Measurements from ENCODE around the gene C12orf42.
"Not testable (repeated sequence)": the region's sequence is repeated elsewhere in the genome, so short reads cannot be mapped to it uniquely, and the experiment has no call there.

Gene C12orf42

DNA sequence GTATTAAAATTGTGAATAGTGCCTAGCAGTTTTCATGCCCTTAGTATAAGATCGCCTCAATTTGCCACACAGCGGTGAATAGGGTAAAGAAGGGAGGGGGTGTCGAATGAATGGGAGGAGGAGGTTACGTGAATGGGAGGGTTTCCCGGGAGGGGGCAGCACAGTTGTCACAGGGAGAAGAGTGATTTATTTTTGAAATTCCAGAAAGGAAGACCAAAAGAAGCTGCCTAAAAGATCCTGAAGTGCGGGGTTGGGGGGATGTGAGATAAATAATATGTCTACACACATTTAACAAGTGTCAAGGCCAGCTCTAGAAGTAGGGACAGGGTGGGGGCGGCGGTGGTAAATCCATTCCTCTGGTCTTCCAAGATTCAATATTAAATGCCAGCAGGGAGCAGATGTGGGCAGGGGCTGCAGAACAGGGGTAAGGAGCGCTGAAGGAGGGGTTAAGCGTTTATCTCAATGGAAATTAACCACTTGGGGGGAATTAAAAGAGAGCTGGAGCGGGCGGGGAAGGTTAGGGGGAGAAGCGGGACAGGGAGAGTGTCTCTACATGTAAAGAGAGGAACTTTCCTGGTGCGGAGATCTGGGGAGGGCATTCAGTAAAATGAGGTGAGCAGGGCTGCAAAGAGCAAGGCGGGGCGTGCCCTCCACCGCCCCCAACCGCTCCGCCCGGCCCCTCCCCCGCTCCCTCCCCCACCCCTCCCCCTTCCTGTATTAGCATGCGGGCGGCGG, 867 bp downstream of the C12orf42 start:
- no peak for DNase-seq

DNA sequence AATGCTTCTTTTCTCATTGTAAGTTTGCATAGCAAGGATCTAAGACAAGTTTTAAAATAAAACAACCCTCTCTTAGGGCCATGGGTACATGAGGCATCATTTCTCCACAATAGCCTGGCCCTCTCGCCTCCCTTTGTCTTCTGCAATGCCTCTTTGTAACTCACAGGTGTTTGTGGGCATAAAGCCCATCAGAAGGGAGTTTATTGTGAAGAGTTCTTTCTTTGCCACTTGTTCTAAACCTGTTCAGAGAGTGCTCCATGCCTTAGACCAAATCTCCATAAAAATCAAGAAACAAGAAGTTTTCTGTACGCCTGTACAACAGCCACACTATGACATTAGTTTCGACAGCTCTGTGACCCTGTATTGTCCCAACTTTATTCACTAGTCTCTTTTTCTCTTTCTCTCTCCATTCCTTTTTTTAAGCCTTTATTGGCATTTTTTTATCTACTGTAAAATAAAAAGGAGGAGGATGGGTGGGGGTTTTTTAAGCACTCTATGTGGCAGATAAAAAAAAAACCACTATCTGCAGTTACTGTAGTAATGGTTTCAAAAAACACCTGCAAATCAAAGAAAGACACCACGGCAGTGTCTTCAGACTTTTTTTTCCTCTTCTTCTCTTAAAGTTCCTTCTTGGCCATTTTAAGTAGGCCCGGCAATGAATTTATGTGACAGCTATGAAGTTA, 1.6 kb downstream of the C12orf42 start:
- DNase-seq = no peak

GRCh38 chr12:103493199-103493598, 2.6 kb downstream of the C12orf42 start:
- no peak for DNase-seq

GRCh38 chr12:103482365-103482764, 13.4 kb downstream of the C12orf42 start:
- peak in 1 of 2 donors; percentile 9 for DNase-seq

DNA sequence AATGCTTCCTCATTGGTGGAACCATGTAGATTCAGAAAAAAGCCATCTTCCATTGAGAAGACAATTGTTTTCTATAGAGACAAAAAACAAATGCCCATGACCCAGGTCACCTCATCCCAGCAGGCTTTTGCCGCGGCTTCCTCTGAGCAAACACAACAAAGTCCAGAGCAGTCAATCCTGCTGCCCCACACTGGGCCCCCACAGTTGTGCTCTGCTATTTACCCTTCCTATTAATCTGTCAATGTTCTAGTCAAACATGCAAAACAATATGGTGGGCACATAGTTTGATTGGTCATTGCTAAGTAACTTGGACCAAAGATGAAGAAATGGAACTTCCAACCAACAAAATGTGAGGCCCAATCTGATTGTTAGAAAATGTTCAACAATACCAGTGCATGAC, 20.7 kb downstream of the C12orf42 start:
- DNase-seq = no peak

- DNase-seq = no peak
Observed at GRCh38 chr12:103470664-103471063, 25.1 kb downstream of the C12orf42 start.

DNA sequence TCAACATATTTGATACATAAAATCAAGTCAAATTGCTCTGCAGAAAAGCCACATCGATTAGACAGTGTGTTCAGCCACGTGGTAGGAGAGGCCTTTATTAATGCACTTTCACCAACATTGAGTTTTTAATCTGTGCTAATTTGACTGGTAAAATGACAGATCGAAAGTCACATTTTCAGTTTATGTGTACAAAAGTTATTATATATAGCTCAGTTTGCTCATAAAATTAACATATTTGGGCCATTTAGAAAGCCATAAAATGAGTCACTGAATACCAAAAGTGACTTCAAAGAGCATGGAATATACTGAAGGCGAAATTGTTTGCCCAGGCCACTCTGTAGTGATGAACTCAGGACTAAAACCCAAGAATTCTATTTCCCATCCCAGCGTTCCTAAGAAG, 26.0 kb downstream of the C12orf42 start:
- DNase-seq = no peak

- DNase-seq = no peak
Observed at GRCh38 chr12:103468837-103469236, 26.9 kb downstream of the C12orf42 start.

- no peak for DNase-seq
Observed at GRCh38 chr12:103462675-103463074, 33.1 kb downstream of the C12orf42 start.

DNA sequence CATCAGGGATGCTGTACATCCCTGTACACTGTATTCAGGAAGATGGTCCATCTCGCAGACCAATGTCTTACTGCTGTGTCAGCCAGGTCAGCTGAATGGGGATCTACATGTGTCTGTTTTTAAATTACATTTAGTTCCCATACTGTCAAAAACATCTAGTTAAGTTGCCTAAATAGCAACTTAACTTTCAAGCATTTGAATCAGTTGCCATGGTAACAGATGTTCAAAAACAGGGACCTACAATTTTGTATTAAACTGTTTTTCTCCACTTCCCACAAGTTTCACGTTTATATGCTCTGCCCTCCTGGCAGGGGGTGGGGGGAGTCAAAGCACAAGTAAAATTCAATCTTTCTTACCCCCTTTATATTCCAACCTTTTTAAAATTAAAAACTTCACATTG, 38.3 kb downstream of the C12orf42 start:
- no peak for DNase-seq

- no peak for DNase-seq
Observed at GRCh38 chr12:103456006-103456405, 39.8 kb downstream of the C12orf42 start.

- DNase-seq = peak; percentile 27 to 48
Observed at GRCh38 chr12:103455020-103455763, 40.6 kb downstream of the C12orf42 start.

GRCh38 chr12:103444983-103445382, 50.8 kb downstream of the C12orf42 start:
- DNase-seq = no peak

GRCh38 chr12:103442822-103443221, 52.9 kb downstream of the C12orf42 start:
- DNase-seq = no peak

GRCh38 chr12:103442182-103442555, 53.6 kb downstream of the C12orf42 start:
- DNase-seq = no peak

GRCh38 chr12:103441437-103442181, 54.2 kb downstream of the C12orf42 start:
- DNase-seq = peak; percentile 56 to 58

GRCh38 chr12:103434165-103435105, 61.3 kb downstream of the C12orf42 start:
- peak; percentile 8 to 55 for DNase-seq

- no peak for DNase-seq
Observed at GRCh38 chr12:103431950-103432349, 63.8 kb downstream of the C12orf42 start.

GRCh38 chr12:103431387-103431786, 64.4 kb downstream of the C12orf42 start:
- no peak for DNase-seq

DNA sequence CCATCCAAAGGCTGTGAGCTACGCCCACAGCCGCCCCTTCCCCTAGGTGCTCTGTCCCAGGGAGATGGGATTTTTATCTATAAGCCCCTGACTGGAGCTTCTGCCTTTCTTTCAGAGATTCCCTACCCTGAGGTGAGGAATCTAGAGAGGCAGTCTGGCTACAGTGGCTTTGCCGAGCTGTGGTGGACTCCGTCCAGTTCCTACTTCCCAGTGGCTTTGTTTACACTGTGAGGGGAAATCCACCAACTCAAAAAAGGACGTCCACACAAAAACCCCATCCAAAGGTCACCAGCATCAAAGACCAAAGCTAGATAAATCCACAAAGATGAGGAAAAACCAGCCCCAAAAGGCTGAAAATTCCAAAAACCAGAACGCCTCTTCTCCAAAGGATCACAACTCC, 70.1 kb downstream of the C12orf42 start:
- DNase-seq = not testable (repeated sequence)

- not testable (repeated sequence) for DNase-seq
Observed at GRCh38 chr12:103424849-103425586, 70.8 kb downstream of the C12orf42 start.

All from CD4-positive, alpha-beta T cell treated with Interferon alpha-2 for 1 hour (primary cell).